Measurements from ENCODE around the gene DENND1A. TPM values are rescaled to one million over a fixed set of nuclear protein-coding genes. Genes with fewer than 3 reads are reported as not detected.

DENND1A gene
- total and polyA plus RNA-seq, 2 of the 13 experiments (the other 11 are each of a cell fraction or from before 2014, with no cell fraction given), result 14.8 to 30.1 TPM

- TF ChIP-seq, protein P1, sequence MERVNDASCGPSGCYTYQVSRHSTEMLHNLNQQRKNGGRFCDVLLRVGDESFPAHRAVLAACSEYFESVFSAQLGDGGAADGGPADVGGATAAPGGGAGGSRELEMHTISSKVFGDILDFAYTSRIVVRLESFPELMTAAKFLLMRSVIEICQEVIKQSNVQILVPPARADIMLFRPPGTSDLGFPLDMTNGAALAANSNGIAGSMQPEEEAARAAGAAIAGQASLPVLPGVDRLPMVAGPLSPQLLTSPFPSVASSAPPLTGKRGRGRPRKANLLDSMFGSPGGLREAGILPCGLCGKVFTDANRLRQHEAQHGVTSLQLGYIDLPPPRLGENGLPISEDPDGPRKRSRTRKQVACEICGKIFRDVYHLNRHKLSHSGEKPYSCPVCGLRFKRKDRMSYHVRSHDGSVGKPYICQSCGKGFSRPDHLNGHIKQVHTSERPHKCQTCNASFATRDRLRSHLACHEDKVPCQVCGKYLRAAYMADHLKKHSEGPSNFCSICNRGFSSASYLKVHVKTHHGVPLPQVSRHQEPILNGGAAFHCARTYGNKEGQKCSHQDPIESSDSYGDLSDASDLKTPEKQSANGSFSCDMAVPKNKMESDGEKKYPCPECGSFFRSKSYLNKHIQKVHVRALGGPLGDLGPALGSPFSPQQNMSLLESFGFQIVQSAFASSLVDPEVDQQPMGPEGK (CRISPR knock-in tag; IDR thresholded peaks at IDR 0.05), result peak; percentile 88
- TF ChIP-seq SIX4 (CRISPR knock-in tag; IDR thresholded peaks at IDR 0.05) (no peak), FOXA3 (CRISPR knock-in tag; IDR thresholded peaks at IDR 0.05) (no peak), TP53 (CRISPR knock-in tag; conservative IDR thresholded peaks at IDR 0.05) (no peak), ZNF263 (CRISPR knock-in tag; IDR thresholded peaks at IDR 0.05) (0 out of 2 replicates have a peak, but pooled peaks have one; percentile 8), SALL1 (CRISPR knock-in tag; IDR thresholded peaks at IDR 0.05) (peak; percentile 50; the same call in 1 of the 2 replicates), BORCS8-MEF2B (CRISPR knock-in tag; IDR thresholded peaks at IDR 0.05) (0 out of 2 replicates have a peak, but pooled peaks have one; percentile 74), HMG20A (CRISPR knock-in tag; IDR thresholded peaks at IDR 0.05; ENCODE audit: borderline replicate concordance) (no peak), ZNF280D (CRISPR knock-in tag; IDR thresholded peaks at IDR 0.05) (0 out of 2 replicates have a peak, but pooled peaks have one; percentile 28), GLI4 (CRISPR knock-in tag; IDR thresholded peaks at IDR 0.05; ENCODE audit: borderline replicate concordance) (no peak), ARID2 (CRISPR knock-in tag; IDR thresholded peaks at IDR 0.05; ENCODE audit: borderline replicate concordance) (no peak), ZNF230 (CRISPR knock-in tag; IDR thresholded peaks at IDR 0.05) (no peak), THRA (CRISPR knock-in tag; IDR thresholded peaks at IDR 0.05; ENCODE audit: borderline replicate concordance) (0 out of 2 replicates have a peak, but pooled peaks have one; percentile 25), ZNF761 (CRISPR knock-in tag; conservative IDR thresholded peaks at IDR 0.05) (no peak)
- TF ChIP-seq, protein P2, sequence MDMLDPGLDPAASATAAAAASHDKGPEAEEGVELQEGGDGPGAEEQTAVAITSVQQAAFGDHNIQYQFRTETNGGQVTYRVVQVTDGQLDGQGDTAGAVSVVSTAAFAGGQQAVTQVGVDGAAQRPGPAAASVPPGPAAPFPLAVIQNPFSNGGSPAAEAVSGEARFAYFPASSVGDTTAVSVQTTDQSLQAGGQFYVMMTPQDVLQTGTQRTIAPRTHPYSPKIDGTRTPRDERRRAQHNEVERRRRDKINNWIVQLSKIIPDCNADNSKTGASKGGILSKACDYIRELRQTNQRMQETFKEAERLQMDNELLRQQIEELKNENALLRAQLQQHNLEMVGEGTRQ (IDR thresholded peaks at IDR 0.05; ENCODE audit: low read depth, low read length), result no peak
- TF ChIP-seq, protein P2 (CRISPR knock-in tag; IDR thresholded peaks at IDR 0.05; ENCODE audit: borderline replicate concordance), result peak; percentile 74; the same call in 1 of the 2 replicates
- TF ChIP-seq, protein P3, sequence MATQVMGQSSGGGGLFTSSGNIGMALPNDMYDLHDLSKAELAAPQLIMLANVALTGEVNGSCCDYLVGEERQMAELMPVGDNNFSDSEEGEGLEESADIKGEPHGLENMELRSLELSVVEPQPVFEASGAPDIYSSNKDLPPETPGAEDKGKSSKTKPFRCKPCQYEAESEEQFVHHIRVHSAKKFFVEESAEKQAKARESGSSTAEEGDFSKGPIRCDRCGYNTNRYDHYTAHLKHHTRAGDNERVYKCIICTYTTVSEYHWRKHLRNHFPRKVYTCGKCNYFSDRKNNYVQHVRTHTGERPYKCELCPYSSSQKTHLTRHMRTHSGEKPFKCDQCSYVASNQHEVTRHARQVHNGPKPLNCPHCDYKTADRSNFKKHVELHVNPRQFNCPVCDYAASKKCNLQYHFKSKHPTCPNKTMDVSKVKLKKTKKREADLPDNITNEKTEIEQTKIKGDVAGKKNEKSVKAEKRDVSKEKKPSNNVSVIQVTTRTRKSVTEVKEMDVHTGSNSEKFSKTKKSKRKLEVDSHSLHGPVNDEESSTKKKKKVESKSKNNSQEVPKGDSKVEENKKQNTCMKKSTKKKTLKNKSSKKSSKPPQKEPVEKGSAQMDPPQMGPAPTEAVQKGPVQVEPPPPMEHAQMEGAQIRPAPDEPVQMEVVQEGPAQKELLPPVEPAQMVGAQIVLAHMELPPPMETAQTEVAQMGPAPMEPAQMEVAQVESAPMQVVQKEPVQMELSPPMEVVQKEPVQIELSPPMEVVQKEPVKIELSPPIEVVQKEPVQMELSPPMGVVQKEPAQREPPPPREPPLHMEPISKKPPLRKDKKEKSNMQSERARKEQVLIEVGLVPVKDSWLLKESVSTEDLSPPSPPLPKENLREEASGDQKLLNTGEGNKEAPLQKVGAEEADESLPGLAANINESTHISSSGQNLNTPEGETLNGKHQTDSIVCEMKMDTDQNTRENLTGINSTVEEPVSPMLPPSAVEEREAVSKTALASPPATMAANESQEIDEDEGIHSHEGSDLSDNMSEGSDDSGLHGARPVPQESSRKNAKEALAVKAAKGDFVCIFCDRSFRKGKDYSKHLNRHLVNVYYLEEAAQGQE (IDR thresholded peaks at IDR 0.05; ENCODE audit: borderline replicate concordance in 1 of 2, low read depth in 1 of 2, low read length in 2 of 2), result no peak
Observed at GRCh38 chr9:123353984-123354591, 575.8 kb downstream of the DENND1A start (continued).
